Hepatic stellate cell (primary cell): ENCODE data around the gene S100A6.
A peak's percentile ranks its signal among the peaks of the same experiment; 100 is the strongest.
"Not testable (repeated sequence)": the region's sequence is repeated elsewhere in the genome, so short reads cannot be mapped to it uniquely, and the experiment has no call there.

ENCODE experiments used
- DNase-seq: peaks from one replicate; pipeline ENCODE4 v3.0.0; 2011; ENCODE audit warnings: low spot score

The S100A6 gene

DNA sequence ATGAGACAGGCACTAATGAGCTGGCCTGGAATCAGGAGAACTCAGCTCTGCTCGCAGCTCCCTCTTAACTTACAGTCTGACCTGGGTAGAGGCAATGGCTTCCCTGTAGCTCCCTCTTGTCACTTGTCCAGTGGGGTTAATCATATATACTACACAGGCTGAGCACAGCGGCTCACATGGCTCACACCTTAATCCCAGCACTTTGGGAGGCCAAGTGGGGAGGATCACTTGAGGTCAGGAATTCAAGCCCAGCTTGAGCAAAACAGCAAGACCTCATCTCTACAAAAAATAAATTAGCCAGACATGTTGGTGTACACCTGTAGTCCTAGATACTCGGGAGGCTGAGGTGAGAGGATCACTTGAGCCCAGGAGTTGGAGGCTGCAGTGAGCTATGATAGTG is 4.2 kb downstream of the S100A6 start:
- no peak for DNase-seq

DNA sequence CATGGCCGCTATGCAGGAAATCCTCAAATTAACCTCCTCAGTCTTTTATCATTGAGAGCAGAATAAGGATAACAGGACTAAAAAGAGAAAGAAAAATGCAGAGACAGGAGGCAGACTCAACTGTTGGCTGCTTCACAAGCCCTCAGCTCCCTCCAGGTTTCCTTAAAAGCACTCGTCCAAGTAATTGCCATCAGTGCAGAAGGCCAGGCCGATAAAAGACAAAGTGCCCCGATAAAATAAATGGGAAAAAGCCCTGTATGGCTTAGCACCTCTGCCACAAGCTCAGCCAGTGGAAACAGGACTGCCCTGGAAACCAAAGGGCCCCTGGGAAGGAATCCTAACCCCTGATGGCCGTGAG is 8.1 kb downstream of the S100A6 start:
- no peak for DNase-seq

DNA sequence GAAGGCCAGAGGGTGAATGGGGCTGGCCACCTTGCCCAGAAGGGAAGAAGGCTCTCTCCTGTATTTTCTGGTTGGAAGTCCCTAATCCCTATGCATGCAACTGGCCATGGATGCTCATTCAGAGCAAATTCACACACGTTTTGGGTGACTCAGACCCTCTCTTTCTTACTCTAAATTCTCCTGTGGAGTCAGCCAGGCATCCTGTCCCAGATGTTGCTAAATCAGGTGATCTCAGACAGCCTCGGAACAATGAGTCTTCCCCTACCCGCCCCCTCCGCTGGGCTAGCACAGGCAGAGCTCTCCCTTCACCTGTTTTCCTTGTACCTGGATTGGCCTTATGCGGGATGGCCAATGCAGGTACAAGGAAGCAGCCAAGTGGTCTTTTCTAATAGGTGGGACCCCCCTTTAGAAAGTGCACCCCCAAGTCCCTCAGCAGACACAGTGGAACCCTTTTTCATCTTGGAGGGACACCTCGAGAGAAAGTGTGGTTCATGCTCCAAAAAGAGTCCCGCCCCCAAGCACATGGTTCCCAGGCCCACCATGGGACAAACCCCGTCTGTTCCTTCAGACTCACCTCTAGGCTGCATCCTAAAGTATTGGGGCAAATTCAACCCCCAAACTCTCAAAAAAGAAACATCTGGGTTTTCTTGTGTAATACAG is 8.6 kb downstream of the S100A6 start:
- DNase-seq = no peak

DNA sequence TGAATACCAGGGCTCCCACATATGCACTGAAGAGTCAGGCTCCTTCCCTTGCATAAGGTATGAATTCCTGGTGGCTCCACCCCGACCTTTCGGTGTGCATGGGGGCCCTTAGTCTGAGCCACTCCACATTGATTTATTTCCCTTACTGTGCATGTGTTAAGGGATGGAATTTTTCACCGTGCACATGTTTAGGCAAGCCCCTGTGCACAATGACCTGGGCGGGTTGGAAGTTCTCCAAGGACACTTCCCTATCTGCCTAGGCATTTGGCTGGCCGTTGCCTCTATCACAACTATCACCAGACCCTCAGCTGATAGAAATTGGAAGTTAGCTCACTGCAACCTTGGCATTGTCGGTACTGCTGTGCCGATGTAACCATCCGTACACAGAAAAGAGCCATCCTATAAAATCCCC is 9.7 kb downstream of the S100A6 start:
- no peak for DNase-seq

DNA sequence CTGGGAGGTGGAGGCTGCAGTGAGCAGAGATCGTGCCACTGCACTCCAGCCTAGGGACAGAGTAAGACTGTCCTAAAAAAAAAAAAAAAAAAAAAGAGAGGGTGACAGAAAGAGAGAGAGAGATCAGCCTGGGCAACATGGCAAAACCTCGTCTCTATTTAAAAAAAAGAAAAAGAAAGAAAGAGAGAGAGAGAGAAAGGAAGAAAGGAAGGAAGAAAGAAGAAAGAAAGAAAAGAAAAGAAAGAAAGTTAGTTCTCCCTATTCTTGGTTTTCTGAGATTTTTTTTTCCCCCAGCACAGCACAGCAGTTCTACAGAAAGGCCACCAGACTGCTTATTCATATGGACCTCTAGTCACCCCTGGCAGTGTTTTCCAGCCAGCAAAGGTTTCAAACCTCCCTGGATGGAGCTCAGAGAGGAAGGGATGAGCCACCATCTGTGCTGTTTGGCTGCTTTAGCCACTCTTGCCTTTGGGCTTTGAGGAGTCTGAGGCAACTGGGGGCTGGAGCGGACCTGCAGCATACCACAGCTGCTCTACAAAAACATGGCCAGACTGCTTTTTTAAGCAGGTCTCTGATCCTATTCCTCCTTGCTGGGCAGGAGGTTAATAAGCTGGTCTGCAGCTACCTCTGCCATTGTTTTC is 10.6 kb downstream of the S100A6 start:
- no peak for DNase-seq

DNA sequence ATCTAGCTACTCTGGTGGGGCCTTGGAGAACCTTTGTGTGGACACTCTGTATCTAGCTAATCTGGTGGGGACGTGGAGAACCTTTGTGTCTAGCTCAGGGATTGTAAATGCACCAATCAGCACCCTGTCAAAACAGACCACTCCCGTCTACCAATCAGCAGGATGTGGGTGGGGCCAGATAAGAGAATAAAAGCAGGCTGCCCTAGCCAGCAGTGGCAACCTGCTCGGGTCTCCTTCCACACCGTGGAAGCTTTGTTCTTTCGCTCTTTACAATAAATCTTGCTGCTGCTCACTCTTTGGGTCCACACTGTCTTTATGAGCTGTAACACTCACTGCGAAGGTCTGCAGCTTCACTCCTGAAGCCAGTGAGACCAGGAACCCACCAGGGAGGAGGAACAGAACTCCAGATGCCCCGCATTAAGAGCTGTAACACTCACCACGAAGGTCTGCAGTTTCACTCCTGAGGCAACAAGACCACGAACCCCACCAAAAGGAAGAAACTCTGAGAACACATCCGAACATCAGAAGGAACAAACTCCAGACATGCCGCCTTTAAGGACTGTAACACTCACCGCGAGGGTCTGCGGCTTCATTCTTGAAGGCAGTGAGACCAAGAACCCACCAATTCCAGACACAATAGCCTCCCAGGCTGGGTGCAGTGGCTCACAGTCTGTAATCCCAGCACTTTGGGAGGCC is 13.3 kb downstream of the S100A6 start:
- DNase-seq = not testable (repeated sequence)

DNA sequence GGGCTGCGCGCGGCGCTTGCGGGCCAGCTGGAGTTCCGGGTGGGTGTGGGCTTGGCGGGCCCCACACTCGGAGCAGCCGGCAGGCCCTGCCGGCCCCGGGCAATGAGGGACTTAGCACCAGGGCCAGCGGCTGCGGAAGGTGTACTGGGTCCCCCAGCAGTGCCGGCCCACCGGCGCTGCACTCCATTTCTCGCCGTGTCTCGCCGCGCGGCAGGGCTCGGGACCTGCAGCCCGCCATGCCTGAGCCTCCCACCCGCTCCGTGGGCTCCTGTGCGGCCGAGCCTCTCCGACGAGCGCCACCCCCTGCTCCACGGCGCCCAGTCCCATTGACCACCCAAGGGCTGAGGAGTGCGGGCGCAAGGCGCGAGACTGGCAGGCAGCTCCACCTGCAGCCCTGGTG is 14.0 kb downstream of the S100A6 start:
- DNase-seq = not testable (repeated sequence)

DNA sequence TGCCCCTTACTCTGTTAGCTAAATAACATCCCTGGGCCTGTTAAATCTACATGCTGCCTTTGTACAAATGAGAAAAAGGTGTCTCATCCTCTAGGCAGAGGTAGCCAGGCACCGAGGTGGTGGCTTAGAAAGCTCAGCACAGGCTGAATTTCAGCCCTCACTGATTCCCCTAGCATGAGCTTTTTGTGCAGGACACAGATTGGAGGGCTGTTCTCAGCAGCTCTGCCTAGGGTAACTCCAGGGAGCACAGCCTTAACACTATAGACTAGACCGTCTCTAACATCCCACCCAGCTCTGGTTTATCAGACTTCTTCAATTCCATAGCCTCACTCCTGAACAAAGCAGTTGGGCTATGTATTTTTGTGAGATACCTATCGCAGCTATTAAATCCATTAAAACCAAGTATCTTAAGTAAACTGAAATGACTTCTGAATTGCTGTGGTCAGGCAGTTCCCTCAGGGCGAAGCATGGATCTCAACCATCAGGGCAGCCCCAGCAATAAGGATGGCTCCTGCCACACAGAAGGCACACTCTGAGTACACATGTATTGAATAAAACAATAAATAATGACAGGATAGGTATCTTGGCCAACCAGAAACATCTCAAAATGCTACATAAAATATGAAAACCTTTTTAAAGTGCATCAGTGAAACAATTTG is 14.8 kb downstream of the S100A6 start:
- DNase-seq = no peak

DNA sequence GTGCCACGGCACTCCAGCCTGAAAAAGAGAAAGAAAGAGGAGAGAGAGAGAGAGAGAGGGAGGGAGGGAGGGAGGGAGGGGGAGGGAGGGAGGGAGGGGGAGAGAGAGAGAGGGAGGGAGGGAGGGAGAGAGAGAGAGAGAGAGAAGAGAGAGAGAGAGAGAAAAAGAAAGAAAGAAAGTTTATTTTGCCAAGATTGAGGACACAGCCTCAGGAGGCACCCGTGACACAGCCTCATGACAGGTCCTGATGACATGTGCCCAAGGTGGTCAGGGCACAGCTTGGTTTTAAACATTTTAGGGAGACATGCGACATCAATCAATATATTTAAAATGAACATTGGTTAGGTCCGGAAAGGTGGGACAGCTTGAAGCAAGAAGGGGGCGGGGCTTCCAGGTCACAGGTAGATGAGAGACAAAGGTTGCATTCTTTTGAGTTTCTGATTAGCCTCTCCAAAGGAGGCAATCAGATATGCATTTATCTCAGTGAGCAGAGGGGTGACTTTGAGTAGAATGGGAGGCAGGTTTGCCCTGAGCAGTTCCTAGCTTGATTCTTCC is 15.6 kb downstream of the S100A6 start:
- not testable (repeated sequence) for DNase-seq

DNA sequence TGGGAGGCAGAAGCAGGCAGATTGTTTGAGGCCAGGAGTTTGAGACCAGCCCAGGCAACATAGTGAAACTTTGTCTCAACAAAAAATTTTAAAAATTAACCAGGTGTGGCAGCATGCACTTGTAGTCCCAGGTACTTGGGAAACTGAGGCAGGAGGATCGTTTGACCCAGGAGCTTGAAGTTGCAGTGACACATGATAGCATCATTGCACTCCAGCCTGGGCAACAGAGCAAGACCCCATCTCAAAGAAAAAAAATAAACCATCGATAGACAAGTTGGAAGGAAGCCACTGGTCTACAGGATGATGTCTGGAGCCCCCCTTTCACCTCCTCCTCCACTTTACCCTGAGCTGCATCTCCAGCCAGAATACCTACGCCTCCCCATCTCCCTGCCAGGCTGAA is 16.5 kb downstream of the S100A6 start:
- no peak for DNase-seq

DNA sequence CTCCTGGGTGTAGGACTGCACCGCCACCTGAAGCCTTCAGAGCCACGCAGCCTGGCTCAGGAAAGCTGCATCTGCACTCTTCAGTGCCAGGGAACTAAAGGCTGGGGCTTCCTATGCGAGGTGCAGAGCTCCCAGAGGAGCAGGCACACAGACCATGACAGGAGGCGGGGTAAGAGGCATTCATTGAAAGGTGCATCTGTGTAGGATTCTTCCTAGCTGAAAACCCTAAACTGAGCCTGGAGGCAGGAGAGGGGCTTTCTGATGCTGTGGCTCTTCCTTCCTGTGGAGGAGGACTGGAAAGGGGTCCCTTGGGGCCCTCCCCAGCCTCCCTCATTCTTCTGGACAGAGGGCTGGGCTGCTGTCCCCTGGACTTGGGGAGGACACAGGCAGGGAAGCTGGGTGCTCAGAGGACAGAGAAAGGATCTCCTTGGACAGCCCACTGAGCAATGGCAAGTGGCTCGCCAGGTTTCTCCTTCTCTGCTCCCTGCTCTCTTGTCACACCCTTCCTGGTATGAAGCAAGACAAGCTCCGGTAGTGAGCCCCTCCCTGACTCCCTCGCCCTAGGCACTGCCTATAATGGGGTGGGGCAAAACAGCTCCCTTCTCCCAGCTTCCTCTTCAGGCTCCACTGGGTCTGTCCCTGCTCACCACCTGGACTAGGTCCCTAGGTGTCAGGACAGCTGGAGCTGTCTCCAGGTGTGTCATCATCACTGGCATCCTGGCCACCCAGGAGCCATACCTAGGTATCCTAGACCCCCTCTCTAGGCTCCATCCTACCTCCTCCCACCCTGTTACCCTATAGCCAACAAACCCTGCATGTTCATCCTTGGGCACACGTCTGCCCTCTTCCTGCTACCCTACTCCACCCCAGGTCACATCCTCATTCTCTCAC is 20.0 kb downstream of the S100A6 start:
- no peak for DNase-seq

DNA sequence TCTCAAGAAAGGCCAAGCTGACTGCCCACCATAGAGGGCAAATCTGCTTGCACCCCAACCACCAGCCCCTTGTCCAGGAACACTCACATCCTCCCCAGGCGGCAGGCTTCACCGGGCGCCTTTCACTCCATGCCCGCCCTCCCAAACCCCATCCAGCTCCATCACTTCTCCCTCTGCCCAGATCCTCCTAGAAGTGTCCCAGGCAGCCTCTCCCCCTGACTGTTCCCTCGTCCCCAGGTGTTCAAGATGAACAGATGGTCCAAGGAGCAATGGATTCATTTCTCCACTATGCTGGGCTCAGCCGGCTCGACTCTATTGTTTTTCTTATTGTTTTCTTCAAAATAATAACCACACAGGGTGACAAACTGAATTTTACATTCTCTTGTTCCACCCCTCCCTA is 22.1 kb downstream of the S100A6 start:
- DNase-seq = no peak

DNA sequence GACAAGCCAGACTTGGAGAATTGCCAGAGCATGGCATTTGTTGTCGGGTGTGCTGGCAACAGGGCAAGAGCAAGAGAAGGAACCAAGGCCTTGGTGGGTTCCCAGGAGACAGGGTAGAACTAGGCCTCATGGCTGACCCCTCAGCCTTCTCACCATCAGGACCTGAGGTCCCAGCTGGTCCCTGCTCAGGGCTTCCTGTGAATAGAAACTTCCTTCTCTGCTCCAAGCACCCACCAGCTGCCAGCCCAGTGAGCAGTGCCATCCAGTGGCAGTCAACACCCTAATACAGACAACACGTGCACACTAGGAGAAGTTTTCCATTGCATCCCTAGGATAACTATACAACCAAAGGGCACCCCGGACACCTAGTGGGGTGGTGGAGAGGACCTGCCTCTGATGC is 22.8 kb downstream of the S100A6 start:
- no peak for DNase-seq

DNA sequence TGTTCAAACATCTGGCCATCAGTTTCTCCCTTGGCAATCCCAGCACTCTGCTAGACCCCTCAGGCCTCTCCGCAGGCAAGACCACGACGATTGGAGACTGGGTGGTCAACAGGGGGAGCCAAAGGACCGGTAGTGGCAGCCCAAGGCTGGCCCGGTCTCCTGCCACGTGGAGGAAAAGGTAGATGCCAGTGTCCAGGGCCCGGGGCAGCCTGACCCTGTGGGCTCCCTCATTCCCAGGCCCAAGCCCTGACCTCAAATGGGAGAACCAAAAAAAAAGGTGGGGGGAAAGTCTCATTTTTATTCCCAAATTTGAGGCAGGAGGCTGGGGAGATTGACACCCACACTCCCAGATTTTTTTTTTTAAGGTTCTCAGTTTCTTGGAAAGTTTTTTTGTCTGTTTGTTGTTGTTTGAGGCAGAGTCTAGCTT is 24.8 kb downstream of the S100A6 start:
- peak; percentile 90 for DNase-seq

DNA sequence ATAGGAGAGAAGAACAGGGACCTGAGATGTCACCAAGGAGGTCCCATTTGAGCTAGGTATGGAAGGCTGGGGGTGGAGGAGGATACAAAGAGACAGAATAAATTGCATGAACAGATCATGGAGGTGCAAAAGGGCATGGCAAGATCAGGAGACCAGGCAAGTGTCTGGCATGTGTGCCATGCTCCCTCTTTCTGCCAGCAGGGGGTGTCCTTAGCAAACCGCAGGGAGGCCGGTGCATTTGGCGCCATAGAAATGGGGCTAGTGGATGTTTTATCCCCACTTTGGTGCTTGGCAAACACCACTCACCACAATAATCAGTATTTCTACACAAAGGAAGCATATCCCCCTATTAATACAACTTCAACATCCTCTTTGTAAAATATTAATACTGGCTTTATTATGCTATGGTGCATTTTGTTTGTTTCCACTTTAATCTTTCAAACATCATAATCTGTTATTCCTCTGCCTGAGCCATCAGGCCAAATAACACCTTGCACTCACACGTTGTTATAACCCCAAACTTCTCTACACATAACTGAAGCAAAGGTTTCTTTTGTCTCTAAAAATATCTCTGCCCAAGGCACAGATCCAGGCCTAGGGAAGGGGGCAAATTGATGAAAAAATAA is 25.9 kb downstream of the S100A6 start:
- DNase-seq = peak; percentile 52

DNA sequence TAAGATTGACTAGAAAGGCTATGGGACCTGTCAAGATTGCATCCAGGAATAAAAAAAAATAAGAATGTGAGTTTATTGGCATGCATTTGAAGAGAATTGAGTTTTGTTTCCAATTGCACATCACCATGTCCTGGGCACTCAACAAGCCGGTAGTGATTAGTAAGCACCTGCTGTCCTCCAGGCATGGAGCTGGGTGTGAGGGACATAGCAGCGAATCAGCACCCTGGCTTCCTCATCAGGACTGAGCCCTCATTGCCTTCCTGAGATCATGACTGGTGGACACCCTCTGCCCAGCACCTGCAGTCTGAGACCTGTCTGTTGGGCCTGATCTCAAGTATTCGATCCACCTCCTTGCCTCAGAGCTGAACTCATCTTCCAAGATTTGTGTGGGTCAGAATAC is 26.8 kb downstream of the S100A6 start:
- no peak for DNase-seq

DNA sequence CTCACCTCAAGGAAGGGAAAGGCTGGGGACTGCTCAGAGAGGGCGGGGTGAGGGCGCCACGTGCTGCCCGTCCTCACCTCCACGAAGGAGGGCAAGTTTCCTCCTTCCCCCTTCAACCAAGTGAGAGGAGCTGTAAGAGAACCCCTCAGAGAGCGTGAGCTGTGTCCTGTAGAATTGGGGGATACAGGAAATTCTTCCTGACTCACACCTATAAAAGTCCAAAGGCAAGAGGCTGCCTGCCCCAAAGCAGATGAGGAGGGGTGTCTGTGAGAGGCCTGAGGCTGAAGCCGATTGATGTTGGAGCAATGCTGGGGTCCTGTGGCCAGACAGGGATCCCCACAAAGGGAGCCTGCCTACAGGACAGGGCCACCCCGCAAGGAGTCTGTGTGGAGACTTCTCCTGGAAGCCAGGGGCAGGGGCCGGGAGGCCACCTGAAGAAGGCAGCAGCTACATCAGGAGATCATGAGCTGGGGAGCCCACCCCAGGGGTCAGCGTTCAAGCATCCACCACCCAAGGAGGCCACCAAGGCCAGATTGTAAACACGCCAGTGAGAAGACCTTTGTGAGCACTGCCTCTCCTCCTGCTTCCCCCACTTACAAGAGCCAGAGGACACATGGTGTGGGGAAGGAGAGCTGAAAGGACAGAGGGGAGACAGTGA is 27.7 kb downstream of the S100A6 start:
- DNase-seq = no peak

DNA sequence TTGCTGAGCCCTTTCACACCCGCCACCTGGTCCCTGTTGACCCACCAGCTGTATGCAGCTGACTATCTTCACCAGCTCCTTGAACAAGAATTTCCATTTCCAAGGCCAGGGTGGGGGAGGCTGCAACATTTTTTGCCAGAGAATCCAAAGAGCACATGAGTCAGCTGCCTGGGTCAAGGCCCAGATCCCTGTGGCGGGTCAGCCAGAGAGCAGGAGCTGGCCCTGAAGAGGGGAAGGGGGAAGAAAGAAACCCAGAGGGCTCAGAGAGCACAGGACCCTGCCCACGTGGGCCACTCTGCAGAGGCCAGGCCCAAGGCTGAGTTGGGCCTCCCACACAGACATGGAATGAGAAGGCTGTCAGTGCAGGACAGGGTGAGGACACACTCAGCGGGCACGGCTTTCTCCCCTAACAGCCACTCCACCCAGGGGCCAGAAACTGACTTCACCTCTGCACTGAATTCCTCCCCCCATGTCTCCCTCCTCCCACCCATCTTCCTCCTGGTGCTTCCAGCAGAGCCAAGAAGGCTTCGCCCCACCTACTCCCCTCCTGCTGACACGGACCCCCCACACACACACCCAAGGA is 28.9 kb downstream of the S100A6 start:
- peak; percentile 88 for DNase-seq

DNA sequence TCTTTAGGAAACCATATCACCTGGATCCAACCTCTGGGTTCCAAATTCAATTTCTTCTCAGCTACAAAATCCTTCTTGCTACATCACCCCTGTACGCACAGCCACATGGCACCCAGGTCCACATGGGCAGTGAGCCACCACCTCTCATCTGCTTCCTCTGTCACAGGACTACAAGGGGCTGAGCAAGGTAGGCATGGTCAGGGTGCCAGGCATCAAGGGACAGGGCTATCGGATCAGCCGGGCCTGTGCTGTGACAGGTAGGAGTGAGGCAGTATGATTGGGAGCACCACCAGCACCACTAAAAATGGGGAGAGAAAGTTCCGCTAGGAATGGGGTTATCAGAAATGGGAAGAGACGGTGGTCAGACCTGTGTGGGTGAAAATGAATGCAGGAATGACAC is 29.4 kb downstream of the S100A6 start:
- no peak for DNase-seq

DNA sequence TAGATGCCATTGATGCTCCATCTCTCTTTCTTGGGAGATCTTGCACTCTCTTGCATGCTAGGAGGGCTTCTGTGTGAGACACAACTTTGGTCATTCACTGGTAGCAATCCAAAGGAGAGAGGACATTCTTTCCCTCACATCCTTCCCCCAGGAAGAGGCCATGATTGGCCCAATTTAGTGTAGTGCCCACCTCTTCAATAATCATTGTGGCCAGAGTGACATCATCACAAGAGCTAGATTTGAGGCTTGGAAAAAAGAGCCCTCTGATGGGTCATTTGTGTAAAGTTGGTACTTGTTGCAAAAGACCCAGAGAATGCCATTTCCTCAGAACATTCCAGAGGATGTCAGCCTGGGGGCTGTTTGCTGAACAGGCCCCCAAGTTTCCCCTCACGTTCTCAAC is 30.2 kb downstream of the S100A6 start:
- no peak for DNase-seq
